ENCODE results near the gene PCDH9.

Gene PCDH9, protein sequence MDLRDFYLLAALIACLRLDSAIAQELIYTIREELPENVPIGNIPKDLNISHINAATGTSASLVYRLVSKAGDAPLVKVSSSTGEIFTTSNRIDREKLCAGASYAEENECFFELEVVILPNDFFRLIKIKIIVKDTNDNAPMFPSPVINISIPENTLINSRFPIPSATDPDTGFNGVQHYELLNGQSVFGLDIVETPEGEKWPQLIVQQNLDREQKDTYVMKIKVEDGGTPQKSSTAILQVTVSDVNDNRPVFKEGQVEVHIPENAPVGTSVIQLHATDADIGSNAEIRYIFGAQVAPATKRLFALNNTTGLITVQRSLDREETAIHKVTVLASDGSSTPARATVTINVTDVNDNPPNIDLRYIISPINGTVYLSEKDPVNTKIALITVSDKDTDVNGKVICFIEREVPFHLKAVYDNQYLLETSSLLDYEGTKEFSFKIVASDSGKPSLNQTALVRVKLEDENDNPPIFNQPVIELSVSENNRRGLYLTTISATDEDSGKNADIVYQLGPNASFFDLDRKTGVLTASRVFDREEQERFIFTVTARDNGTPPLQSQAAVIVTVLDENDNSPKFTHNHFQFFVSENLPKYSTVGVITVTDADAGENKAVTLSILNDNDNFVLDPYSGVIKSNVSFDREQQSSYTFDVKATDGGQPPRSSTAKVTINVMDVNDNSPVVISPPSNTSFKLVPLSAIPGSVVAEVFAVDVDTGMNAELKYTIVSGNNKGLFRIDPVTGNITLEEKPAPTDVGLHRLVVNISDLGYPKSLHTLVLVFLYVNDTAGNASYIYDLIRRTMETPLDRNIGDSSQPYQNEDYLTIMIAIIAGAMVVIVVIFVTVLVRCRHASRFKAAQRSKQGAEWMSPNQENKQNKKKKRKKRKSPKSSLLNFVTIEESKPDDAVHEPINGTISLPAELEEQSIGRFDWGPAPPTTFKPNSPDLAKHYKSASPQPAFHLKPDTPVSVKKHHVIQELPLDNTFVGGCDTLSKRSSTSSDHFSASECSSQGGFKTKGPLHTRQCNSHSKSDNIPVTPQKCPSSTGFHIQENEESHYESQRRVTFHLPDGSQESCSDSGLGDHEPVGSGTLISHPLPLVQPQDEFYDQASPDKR (N-terminal part only)

DNA sequence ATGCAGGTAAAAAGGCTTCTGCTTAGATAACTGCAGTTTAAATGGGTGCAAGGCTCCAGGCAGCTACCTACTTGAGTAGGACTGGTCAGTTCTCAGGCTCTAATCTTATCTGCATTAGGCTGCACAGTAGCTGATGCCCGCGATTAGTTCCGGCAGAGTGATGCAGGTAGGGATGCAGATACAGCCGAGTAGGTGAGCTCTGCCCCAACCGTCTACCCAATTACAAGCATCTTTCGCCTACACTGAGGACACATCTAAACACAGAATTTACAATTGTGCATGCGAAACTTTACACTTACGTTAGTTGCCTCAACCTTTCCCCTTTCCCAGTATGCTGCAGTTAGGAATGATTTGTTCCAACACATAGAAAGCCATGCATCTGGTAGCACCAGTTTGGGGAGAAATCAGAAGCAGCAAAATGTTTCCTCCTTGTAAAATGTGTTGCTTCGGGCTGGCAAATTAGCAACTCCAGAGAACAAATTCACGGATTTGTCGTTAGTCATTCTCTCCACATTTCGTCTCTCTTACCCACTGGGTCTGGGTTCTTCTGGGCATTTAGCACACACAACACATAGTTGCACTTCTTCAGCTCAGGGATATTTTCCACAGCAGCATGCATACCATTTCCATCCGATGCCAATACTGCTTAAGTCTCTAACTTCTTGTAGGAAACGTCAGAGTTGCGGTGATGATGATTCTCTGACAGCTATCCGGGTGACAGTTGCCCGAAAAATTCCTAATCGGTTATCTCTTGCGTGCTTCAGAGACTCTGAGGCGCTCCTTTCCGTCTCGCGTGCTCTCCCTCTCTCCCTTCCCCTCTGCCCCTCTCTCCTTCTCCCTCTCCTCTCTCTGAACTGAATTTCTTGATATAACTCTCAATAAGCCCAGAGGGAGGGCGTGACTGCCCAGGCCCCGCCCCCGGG lies at the start of gene PCDH9:
Gene PCDH9, minus strand, starts transcription at position 856 of the 923 bp plus-strand sequence. CDS start 1,896 bp downstream, outside the sequence.
- no peak for DNase-seq

DNA sequence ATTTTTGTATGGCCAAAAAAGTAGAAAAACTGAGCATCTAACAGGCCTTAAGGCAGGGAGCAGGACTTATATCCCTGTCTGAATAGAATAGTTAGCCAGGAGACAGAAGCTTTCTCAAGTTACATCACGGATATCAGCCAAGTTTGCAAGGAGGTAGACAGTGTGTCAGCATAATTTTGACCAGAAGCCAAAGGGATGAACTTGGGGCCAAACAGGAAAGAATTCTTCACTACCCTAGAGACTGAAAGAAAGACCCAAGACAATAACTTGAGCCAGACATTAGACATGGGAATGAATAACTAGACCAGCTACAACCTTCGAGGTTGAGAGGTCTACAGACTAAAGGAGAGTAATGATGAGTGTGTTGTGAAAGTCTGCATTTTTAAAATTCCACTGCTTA lies 48.1 kb upstream of the PCDH9 start:
- no peak for DNase-seq

DNA sequence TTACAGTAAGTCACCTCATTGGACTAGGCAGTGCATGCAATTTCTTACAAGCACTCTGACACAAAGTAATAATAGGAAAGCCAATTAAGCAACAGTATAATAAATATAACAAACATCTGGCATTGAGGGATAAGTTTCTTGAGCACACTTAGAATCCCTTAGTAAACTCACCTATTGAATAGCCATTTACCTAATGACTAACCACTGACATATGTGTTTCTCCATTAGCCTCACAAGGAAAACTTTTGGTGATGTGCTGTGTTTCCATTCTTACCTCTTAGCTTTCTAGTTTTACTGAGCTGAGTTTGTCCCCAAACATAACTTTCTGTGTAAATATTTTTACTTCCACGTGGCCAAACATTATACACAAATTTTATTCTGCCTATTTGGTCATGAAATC lies 47.4 kb upstream of the PCDH9 start:
- DNase-seq = no peak

DNA sequence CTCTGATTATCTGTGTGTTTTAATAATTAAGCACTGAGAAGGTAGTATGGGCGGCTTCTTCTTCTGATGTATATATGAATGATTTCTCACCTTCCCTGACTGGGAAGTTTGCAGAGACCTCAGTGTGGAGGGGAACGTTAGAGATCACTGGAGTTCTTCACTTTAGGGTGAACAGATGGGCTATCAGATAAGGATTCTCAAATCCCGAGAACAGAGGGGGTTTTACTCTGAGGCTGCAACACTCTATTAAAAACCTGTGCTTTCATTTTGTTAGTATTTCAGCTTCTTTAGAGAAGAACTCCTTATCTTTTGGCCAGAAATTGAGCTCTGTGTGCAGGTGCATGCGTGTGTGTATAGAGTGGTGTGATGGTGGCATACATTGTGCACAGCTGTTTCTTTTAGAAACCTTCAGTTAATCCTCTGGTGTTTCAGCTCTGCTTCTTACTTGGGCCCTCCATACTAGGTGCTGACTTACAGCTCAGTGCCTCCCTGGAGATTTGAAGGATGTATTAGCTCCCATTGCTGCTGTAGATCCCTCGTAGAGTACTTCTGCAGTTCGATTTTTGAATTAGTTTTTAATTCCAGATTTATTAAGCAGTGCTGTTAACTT lies 45.3 kb upstream of the PCDH9 start:
- DNase-seq = no peak

DNA sequence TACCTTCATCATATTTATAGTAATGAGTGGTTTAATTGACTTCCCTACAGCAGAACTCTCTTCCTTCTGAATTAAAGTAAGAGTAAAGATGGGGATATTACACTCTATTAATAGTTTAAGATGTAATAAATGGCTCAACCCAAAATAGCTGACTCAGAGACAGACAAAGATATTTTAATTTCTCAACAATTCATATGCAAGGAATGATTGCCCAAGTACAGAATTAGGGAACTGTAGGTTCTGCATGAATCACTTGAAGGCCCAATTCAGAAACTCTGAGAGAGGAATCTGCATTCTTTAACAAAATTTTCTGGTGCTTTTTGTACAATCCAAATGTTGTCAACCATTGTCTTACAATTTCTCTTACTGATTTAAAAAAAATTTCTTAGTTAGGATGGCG lies 42.9 kb upstream of the PCDH9 start:
- no peak for DNase-seq

DNA sequence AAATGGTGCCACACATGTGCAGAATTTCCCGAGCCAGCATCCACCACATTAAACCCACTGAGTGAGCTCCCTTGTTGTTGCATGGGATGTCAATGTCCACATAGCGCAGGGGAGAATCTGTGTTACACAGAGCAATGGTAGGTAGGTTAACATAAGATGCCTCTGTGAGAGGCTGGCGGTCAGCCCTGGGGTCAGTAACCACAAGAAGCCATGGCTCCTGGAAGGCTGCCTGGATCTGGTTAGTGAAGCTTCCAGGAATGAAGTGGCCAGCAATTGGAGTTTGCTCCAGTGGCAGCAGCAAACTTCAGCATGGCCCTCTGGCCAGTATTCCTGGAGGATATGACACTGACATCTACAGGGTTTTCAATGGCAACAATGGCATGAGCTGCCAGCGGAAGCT lies 37.0 kb upstream of the PCDH9 start:
- DNase-seq = no peak

DNA sequence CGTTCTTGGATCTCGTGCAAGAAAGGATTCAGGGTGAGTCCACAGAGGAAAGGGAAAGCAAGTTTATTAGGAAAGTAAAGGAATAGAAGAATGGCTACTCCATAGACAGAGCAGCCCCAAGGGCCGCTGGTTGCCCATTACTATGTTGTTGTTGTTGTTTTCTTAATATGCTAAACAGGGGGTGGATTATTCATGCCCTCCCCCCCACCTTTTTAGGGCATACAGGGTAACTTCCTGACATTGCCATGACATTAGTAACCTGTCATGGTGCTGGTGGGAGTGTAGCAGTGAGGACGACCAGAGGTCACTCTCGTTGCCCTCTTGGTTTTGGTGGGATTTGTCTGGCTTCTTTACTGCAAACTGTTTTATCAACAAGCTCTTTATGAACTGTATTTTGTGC lies 29.1 kb upstream of the PCDH9 start:
- DNase-seq = no peak

DNA sequence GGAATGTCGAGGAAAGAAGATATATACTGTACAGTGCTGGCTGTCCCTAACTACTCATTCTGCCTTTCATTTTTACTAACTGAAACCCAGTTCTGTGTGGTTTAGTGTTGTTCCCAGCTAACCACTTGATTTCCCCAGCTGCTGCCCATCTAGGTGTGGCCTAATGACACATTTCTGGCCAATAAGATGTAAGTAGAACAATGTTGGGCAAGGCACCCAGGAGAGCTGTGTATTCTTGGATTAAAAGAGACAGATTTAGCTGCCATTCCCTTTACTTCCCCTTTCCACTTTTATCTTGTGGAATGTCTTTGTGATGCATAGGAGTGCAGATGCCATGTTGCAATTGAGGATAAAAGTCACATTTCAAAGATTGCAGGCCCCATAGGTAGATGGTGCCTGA lies 28.3 kb upstream of the PCDH9 start:
- no peak for DNase-seq

DNA sequence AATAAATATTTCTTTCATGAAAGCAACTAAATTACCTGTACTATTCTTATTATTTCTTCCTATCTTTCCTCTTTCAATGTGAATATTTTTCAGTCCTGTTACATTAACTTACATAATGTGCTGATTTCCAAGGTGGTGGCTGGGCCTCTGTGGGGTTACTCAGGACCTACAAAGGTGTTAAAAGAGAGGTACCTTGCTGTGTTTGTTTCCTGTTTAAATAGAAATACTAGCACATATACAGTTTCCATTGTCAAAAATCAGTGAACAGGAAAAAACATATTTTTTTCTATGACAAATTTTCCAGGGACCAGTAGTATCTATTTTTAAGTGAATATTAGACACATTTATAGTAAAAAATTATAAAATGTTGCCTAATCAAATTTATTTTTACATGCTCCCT lies 8.7 kb upstream of the PCDH9 start:
- no peak for DNase-seq

DNA sequence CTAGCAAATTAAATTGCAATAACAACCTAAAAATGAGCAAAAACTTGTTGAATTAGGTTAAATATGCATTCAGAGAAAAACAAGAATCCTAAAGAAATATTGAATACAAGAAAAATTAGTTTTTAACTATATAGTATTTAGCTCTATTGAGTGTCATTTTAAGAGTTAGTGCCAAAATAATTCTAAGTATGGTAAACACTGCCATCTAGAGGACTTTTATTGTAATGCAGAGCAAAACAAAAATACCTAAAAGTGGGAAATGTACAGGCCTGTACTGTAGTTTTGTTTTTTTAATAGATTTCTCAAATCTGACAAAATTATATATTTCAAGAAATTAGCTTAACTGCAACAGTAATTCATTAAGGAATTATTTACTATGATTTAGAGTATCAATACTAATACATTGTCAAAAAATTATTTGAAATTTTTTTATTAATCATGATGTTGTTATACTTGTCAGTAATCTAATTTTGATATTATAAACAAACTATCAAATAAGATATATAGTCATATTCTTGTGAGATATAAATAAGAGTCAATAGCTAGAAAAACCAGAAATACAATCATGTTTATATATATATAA lies 8.2 kb upstream of the PCDH9 start:
- peak; percentile 42 to 44 for DNase-seq

DNA sequence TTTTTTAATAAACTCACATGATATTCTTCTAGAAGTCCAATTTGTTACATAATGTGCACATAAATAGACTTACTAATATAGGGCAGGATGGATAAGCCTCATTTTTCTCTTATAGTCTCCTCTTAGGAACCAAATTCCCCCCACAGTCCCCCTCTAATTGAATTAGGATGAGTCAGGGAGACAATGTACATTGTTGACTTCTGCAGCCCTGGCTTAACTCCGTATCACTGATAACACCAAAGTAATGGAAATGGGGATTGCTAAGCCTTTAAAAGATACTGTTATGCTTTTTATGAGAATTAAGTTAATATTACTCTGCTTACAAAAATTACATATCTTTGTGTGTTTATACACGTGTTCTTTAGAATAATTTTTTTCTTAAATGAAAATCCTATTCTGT lies 5.1 kb upstream of the PCDH9 start:
- no peak for DNase-seq

DNA sequence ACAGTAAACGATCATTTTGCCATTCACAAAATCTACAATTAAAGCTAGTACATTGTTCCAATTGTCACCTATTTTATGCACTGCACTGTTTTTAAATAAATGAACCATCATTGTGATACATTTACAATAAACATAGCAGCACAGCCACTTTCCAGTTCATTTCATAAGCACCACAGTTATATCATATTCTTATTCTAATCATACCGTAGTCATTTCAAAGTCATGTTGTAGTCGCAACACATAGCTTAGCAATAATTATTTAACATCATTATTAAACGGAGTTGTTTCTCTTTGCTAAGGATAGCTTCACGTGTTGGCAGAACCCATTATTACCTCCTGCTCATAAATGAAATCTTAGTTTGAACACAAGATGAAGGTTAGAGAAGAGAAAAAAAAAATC lies 2.2 kb upstream of the PCDH9 start:
- DNase-seq = no peak

DNA sequence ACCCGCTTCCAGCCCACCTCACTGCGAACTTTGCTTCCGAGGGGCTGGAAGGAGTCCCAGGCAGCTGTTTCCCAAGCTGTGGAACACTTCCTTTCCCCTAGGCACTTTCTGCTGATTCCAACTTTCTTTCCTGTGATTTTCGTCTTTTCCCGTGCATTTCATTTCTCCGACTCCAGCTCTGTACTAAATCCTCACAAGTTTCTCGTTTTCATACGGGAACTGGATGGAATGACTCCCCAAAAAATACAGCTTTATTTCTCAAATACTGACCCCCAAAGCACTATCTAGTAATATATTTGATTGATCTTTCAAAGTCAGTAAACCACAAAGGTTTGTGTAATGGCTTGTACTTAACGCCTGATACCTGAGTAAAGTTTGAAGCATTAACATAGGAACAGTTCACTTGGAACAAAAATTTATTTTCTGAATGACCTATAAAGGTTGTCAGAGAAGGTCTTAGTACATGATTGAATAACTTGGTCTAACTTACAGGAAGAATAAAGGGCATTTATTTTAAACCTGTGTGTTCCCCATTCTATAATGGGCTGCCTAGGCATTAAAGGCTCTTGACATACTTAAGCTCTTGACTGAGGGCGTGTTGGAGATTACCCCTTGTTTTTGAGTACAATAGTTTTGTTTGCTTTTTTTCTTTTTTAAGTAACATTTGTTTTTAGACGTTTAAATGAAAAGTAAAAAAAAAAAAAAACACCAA lies 1.3 kb upstream of the PCDH9 start:
- no peak for DNase-seq

DNA sequence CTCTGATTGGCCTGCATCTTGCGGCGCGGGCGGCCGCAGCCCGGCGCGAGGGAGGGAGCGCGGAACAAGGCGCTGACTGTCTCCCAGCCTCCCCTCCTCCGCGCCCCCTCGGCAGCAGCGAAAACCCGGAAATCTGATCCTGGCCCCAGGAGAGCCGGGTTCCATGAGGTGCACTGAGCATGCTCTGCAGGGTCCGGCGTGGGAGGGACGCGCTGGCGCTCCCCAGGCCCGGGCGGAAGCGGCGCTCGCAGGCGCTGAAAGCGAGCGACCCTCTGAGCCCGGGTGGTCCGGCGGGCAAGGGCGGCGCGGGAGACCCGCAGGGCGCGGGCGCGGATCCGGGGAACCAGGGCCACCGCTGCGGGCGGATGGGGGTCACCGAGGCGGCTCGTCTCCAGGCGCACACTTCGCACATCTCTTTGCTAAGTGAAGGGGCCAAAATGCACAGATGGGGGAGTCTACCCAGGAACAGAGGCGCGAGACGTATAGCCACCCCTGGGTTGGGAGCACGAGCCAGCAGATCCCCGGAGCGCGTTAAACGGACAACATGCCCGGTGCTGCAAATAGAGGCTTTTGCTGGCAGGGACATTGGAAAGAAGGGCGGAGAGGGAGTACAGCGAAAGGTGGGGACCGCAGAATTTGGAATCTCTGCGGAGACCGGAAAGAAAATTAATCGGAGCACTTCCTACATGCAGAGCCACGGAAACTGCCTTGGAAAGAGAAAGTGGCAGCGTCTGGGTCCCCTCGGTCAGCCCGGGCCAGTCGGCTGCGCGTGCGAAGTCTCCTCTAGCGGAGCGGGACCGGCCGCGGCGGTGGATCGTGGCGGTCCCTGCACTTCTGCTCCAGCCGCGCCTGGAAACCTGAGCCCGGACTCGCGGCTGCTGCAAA lies 510 bp upstream of the PCDH9 start:
- DNase-seq = peak; percentile 64 to 72

DNA sequence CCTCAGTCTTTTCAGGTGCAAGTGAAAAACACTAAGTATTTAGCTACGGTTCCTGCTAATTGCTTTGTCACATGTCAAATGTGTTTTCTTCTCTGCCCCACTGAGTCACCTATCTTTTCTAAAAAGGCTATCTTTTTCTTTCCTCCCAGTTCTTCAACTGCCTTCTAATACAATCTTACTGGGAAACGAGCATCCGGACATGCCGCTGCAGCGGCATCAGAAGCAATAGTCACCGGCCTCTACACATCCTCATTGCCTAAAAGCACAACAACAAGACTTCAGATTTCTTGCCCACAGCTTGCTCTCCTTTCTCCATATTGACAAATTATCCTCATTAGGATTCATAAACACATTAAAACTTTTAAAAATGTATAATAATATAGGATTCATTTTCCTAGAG lies 1.2 kb downstream of the PCDH9 start:
- no peak for DNase-seq

DNA sequence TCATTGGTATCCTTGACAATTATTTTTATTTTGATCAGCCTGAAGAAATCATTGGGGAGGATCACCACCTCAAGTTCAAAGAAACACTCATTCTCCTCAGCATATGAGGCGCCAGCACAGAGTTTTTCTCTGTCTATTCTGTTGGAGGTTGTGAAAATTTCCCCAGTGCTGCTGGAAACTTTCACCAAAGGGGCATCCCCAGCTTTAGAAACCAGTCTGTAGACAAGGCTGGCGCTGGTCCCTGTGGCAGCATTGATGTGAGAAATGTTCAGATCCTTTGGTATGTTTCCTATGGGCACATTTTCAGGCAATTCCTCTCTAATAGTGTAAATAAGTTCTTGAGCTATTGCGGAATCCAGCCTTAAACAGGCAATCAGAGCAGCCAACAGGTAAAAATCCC lies 2.1 kb downstream of the PCDH9 start:
- no peak for DNase-seq

DNA sequence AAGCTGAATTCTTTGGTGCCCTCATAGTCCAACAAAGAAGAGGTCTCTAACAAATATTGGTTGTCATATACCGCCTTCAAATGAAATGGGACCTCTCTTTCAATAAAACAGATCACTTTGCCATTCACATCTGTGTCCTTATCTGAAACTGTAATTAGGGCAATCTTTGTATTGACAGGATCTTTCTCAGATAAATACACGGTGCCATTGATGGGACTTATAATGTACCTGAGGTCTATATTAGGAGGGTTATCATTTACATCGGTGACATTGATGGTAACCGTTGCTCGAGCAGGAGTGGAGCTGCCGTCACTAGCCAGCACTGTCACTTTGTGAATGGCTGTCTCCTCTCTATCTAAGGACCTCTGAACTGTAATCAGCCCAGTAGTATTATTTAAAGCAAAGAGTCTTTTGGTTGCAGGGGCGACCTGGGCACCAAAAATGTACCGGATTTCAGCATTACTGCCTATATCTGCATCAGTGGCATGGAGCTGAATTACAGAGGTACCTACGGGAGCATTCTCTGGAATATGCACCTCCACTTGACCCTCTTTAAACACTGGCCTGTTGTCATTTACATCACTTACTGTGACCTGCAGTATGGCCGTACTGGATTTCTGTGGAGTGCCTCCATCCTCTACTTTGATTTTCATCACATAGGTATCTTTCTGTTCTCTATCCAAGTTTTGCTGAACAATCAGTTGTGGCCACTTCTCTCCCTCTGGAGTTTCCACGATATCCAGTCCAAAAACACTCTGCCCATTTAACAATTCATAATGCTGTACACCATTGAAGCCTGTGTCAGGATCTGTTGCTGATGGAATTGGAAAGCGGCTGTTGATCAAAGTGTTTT lies 2.8 kb downstream of the PCDH9 start:
- no peak for DNase-seq

DNA sequence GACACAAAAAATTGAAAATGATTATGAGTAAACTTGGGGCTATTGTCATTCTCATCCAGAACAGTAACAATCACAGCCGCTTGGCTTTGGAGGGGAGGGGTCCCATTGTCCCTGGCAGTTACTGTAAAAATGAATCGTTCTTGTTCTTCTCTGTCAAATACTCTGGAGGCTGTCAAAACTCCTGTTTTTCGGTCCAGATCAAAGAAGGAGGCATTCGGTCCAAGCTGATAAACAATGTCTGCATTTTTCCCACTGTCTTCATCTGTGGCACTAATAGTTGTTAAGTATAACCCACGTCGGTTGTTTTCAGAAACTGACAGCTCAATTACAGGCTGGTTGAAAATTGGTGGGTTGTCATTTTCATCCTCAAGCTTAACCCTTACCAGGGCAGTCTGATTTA lies 3.4 kb downstream of the PCDH9 start:
- DNase-seq = no peak
